GM21737 (cell line): ENCODE results near the gene NAA11.
"Not testable (repeated sequence)": the region's sequence is repeated elsewhere in the genome, so short reads cannot be mapped to it uniquely, and the experiment has no call there.

Source experiments
- ATAC-seq: cut with Tn5 transposase; IDR thresholded peaks from one replicate; pipeline ENCODE4 v1.9.1; 2021; ENCODE audit warnings: mild to moderate bottlenecking, moderate library complexity; ENCODE audit not compliant: unreplicated experiment

Gene NAA11

DNA sequence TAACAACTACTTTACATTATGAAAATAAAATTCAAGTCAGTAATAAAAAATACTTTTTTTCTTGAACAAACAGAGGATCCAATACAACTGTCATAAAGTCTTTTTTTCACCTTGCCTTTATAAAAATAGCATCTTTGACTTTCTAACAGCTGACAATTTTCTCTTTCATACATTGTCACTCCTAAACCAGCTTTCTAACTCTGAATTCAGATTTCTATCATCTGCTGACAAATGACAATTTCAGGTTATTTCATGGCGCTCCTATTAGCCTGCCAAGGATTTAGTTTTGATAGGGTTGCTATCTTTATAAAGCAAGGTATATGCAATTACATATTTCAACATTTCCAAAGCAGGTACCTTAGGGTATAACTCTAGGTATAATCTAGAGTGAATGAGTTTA lies 14.6 kb downstream of the NAA11 start:
- ATAC-seq, result no peak

DNA sequence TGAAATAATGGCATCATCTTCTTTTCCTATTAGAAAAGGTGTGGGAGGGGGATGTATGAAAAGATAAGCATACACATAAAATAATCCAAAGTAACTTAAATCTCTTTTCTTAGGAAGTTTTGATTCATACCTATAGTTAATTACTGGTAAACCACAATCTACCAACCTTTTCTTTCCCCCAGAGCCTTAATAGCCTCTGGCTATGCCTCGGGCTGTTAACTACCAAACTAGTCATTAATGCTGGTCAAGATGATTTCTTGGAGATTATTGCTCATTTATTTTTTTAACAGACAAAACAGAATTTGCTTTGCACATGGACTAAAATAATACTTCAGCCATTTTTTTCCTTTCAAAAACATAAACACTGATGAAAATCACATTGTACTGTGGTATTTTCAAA lies 16.9 kb downstream of the NAA11 start:
- ATAC-seq, result no peak

DNA sequence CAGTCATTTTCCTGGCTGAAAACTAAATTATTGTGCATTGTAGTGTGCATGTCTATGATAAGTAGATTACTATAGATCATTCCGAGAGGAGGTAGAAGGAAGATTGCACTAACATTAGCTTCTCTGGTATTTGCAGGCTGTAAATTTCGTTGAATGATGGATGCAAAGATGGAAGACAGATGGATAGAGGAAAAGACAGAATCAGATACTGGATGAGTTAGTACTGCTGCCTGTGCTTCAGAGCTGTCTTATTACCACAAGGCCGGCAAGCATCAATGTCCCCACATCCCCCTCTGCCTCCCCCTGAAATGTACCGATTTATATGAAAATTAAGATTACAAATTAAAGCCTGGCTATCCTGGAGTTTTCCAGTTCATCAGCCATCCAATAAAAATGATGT lies 17.7 kb downstream of the NAA11 start:
- no peak for ATAC-seq

DNA sequence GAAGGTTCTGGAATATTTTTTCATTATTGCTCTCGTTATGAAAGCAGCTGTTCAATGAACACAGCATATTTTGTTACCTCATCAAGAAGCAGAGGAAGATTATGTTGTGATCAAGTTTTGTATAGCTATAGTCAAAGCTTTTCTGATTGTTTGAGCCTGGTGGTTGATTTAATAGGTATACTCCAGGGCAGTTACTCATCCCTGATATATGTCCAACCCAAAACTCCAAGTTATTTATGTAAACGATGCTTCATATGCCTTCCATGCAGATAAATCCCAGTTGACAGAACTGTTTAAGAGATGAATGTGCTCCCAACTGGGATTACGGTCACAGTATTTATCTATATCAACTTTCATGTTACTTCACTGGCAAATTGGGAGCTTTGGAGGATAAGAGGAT lies 19.1 kb downstream of the NAA11 start:
- no peak for ATAC-seq

DNA sequence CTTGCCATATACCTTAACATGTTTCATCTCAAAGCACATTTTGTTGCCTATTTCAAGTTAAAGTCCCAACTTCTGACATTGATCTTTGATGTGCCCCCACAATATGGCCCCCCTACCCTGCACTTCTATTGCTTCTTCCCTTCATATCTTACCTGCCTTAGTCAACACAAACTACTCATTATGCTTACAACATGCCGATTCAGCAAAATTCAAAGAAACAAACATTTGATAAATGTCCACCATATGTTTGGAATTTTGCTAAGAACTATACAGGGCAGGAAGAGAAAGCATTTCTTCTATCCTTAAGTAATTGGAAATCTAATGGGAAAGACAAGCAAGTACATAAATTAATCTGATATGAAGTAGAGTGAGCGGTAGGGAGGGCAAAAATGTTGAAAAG lies 25.6 kb downstream of the NAA11 start:
- no peak for ATAC-seq

DNA sequence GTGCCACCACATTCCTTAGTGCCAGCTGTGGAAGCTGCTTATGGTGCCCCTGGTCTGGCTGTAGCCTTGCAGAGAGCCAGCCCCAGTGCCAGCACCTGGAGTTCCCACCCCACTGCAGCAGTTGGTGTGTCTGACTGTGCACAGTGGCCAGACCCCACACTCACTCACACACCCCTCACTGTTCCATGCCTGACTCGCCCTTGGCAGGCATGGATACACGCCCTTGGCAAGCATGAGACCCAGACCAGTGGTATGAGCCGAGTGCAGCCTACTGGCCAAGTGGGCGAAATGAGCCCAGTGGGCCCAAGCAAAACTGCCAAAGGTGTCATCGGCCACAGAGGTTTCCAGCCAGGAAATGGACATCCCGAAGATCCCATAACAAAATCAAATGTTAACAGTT lies 27.4 kb downstream of the NAA11 start:
- no peak for ATAC-seq

DNA sequence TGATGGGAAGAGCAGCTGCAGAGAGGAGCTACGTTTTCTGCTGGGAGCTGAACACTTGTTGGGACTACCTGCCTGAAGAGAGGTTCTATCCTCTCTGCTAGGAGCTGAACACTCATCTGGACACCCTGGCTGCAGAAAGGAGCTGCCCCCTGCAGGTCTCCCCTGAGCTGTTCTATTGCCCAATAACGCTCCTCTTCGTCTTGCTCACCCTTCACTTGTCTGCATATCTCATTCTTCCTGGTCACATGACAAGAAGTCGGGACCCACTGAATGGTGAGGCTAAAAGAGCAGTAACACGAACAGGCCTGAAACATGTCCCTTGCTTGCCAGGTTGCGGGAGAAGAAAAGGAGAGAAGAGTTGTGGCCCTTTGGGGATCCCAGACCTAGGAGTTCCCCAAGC lies 27.8 kb downstream of the NAA11 start:
- ATAC-seq, result no peak

DNA sequence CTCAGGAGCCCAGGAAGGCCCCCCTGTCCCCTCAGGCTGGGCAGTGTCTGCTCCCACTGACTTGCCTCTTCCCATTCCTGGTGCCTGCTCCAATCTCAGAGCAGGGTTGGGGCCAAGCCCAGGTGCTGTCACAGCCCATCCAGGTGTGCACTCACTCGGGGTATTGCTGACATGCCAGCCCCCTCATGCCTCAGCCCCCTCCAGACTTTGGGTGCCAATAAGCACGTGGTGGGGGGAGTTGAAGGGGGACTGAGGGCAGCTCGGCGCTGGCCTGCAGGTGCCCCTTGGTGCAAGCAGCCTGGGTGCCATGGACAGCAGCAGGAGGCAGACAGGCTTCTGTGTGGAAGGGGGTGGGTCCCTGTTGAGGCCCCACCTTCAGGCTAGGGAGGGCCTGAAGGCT lies 28.4 kb downstream of the NAA11 start:
- no peak for ATAC-seq

DNA sequence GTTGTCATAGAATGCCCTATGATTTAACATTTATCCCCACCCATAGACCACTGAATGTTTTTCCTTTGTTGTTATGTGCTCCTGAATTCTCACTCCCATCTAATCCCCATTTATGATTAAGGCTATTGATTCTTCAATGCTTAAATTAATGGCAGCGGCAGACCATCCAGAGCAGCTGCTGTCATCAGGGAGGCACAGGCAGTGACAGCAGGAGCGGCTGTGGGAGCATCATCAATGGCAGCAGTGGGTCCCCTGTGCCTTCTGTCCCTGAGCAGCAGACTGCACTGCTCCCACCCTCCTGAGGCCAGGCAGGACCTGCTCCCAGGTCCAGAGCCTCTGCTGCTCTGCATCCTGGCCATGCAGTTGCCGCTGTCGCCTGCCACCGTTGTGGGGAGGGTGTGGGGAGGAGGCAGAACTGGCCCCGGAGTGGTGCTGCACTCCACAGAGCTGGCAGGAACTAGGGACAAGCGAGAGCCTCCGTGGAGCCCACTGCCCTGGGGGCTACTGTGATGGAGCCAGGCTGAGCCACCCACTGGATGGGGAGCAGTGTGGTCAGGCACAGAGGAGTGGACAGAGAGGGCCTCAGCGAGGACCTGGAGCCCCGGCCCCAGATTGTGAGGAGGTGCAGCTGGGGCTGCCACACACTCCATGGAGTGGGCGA lies 29.0 kb downstream of the NAA11 start:
- ATAC-seq, result no peak

DNA sequence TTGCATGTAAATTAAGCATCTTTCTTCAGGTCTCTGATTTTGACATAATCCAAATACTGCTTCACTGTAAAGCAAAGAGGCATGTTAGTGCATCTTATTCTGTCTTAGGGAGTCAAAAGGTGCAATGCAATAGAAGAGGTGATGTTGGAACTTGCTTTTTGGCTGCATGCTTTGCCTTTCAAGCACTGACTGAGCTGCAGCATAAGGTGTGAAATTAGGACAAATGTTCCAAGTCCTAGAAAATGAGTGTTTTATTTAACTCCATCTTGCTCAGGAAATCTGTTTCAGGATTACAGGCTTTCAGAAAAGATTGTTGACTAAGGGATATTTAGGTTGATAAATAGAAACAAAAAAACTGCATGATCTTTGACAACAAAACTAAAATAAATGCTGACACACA lies 30.8 kb downstream of the NAA11 start:
- ATAC-seq, result no peak

DNA sequence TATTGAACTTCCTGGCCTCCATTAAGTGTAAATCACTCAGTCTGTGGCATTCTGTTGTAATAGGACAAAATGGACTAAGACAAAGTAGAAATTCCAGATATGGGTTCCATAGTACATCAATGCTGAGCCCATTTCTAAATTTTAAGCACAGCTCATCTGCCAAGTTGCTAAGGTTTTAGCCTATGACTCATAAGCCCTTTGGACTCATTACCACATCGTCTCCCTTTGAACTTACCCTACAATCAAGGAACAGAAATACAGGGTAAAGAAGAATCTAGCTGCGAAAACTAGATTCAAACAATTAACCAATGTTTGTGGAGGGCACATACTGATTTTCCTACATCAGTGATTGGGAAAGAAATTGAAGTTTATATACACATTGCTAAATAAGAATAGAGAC lies 31.8 kb downstream of the NAA11 start:
- no peak for ATAC-seq

DNA sequence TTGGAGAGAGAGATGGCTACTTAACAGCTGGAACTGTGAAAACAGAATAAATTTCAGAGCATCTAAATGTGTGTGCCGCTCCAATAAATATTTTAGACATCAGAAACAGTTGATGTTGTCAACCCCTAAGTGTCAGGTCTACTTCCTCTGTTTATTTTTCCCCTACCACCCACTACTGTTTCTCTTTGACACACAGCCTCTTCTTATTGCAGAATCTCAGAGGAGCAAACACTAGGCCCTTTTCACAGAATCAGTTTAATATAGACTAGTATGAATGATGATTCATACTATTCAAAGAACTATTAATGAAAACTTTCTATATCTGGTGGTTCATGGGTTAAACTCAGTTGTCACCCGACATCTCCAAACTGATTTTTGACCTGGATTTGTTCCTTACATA lies 33.9 kb downstream of the NAA11 start:
- no peak for ATAC-seq

DNA sequence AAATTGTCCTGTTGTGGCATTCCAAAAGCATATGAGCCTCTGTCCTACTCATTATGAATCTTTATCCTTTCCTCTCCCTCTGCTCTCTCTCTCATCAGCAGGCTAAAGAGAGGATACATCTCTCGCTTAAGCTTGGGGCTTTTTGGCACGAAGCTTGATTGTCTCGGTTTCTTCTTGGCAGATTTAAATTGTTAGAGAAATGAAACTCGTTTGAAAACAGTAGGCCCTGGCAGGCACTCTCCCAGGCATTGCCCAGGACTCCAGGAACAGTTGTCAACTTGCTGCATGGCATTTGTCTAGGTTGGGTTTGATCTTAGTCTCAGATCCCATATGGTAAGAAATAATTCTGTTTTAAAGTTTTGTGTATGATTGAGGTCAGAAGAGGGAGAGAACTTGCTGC lies 35.5 kb downstream of the NAA11 start:
- ATAC-seq, result no peak

DNA sequence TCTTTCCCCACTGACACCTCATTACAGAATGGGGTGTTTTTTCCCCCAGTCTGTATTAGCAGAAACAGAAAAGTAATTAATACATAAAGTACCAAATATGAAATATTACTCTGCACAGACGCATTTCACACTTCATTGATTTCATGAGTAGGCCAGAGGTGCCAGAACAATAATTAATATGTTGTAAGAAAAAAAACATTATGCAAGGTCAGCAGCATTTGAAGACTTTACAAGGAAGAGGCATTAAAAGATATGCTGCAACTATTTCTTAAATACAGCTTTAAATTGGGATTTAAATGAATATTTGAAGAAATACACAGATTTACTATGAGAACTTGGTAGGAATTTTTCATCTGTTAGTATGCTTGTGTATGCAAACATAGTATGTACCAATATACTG lies 37.7 kb downstream of the NAA11 start:
- ATAC-seq, result no peak

DNA sequence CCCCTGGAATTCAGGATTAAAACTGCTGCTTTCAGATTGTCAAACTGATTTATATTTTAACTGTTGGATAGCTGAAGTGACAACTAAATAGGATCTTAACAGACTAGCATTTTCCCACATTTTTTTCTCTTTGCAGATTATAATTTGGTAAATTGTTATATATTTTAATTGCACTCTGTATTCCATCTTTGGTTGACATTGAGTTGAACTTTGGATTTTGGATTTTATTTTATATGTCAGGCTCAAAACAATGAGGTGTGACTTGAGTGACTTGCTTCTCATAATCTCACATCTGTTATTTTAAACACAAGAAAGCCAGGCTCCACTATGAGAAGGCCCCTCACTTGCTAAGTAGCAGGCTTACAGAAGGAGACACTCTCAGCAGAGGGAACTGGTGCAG lies 38.1 kb downstream of the NAA11 start:
- ATAC-seq, result no peak

DNA sequence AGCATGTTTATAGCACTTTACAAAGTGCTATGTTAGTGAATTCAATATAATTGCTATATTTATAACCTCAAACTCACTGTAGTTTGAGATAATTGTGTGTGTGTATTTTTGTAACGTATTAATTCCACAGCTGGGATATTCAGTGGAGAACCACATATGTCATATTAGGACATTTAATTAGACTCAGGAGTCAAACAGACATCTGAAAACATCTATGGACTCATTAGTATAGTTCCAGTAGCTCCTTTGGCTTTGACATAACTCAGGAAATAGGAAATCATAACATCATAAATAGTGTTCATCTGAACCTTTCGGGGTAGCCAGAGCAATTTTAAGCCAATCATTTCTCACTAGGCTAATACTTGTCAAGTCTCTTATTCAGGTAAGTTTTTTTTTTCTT lies 38.8 kb downstream of the NAA11 start:
- no peak for ATAC-seq

DNA sequence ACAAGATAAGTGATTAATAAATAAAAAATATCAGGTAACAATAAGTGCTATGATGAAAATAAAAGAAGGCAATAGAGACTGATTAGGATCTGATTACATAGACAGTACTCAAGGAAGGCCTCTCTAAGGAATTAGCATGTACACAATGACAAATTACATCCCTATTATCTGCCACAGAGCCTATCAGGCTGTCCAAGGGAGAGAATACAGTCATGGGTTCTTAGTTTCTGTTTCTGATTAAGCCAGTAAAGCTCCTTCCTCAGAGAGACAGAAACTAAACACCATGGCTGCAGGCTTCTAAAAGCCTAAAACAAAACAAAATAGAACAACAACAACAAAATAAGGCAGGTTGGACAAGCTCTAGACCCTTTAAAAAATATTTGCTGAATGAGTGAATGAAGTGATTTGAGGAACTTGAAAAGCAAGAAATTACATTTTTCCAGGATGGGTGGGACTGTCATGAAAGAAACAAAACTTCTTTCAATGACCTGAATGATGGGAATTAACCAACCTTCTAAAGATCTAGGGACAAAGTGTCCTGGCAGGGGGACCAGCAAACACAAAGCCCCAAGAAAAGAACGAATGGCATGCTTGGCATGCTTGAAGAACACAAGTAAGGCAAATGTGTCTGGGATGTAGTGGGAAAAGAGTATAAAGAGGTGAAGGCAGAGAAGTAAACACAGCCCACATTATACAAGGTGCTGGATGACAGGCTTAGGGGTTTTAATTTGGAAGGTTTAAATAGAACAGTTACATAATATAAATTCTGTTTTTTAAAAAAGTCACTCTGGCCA lies 44.1 kb downstream of the NAA11 start:
- no peak for ATAC-seq

DNA sequence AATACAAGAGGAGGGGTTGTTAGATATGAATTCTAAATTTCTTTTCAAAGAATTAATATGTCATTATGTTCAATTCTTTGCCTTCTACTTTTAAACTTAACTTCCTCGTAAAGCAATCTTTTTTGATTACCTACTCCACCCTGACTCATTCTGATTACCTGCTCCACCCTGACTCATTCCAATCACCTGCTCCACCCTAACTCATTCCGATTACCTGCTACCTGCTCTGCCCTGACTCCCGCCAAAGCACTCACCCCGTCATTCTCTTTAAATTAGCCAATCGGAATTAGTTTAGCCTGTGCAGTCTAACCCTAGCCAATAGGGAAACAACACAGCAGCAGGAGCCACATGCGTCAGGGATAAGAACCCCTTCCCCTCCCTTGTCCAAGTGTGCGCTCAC lies 48.4 kb downstream of the NAA11 start:
- ATAC-seq, result not testable (repeated sequence)

DNA sequence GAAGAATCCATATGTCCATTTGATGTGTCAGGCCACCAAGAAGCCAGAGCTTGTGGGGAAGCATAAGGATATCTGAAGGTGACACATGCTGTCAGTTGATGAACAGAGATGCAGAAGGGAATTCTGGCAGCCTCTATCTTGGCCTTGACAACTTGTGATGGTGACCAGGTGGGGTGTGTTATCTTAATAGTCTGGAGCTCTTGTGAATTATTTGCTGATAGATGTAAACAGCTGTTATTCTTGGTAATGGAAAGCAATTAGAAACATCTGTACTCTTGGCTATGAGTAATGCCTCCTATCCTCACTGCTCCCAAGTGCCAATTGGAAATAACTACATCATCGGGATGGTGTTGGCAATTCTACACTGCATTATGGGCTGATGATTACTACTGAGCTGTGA lies 51.9 kb downstream of the NAA11 start:
- no peak for ATAC-seq

DNA sequence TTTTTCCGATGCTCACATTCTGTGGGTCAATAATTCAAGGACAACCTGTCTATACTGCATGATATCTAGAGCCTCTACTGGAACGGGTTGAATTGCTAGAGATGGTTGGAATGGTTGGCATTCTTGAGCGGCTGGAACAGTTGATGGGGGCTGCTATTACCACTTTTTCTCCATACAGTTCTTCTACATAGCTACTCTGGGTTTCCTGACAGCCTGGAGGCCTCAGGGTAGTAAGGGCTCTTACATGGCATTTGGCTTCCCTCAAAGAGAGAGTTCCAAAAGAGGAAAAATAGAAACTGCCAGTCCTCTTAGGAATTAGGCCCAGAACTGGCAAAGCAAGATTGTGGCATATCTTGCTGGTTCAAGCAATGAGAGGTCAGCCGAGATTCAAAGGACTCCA lies 53.1 kb downstream of the NAA11 start:
- ATAC-seq, result no peak

DNA sequence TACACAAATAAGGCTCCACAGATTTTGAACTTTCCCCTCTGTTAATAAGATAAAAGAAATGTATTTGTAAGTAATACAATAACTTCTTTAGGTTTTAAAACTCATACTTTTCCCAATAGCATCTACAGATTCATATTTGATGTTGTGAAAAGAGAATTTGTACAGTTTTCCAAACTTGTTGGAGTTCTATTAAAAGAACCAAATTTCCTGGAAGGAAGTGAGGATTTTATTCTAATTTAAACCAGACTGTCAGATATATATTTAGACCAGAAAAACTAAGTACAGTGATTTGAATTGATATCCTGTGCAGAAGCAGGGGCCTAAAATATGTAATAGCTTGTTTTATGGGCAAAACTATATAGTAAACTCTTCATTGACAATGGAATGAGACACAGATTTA lies 53.7 kb downstream of the NAA11 start:
- ATAC-seq, result no peak

DNA sequence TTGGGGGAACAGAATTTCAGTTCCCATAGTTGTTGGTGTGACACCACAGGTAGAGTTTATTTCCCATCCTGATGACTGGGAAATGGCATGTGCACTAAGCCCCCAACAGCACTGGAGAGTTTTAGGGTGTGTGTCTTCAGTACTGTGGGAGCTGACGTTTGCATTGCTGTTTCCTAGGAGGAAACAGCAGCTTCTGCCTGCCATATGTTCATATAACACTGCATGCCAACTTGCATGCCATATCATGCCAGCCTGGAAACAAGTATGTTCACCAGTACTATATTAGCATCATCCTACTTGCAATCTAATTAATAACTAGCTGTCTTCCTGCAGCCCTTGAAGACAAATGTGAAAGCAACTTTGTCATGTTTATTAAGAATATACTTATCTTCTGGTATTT lies 58.2 kb downstream of the NAA11 start:
- no peak for ATAC-seq
